ENCODE data around the gene CACNA1E.

The CACNA1E gene

DNA sequence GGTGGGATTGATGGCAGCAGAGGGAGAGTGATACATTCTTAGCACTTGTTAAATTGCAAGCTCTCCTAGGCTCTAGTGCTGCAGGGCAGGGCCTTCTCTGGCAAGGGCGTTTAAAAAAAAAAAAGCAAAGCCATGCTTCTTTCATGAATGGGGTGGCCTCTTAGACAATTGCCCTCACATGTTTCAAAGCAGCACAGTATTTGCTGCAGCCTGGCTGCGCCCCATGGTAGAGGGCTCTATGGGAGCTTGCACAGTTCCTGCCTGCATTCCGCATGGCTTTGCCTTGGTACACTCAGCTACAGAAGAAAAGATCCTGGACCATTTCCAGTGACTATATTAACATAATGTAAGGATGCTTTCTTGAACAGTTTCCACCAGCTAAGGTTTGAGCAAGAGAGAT lies 311.0 kb downstream of the CACNA1E start:
- Histone ChIP-seq H3K27me3 (peaks cover 8% of the 10 kb centered on the region; the same call in 1 of the 2 replicates), H3K4me3 (ENCODE audit: low read depth, low read length) (no peak overlapping the region), H3K9me3 (no peaks in the 10 kb centered on the region), H3K36me3 (no peaks in the 10 kb centered on the region), H3K4me1 (no peaks in the 10 kb centered on the region)
- TF ChIP-seq, protein P1, sequence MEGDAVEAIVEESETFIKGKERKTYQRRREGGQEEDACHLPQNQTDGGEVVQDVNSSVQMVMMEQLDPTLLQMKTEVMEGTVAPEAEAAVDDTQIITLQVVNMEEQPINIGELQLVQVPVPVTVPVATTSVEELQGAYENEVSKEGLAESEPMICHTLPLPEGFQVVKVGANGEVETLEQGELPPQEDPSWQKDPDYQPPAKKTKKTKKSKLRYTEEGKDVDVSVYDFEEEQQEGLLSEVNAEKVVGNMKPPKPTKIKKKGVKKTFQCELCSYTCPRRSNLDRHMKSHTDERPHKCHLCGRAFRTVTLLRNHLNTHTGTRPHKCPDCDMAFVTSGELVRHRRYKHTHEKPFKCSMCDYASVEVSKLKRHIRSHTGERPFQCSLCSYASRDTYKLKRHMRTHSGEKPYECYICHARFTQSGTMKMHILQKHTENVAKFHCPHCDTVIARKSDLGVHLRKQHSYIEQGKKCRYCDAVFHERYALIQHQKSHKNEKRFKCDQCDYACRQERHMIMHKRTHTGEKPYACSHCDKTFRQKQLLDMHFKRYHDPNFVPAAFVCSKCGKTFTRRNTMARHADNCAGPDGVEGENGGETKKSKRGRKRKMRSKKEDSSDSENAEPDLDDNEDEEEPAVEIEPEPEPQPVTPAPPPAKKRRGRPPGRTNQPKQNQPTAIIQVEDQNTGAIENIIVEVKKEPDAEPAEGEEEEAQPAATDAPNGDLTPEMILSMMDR (IDR thresholded peaks at IDR 0.05; ENCODE audit: low read depth, low read length): no peak
- no peak for DNase-seq

DNA sequence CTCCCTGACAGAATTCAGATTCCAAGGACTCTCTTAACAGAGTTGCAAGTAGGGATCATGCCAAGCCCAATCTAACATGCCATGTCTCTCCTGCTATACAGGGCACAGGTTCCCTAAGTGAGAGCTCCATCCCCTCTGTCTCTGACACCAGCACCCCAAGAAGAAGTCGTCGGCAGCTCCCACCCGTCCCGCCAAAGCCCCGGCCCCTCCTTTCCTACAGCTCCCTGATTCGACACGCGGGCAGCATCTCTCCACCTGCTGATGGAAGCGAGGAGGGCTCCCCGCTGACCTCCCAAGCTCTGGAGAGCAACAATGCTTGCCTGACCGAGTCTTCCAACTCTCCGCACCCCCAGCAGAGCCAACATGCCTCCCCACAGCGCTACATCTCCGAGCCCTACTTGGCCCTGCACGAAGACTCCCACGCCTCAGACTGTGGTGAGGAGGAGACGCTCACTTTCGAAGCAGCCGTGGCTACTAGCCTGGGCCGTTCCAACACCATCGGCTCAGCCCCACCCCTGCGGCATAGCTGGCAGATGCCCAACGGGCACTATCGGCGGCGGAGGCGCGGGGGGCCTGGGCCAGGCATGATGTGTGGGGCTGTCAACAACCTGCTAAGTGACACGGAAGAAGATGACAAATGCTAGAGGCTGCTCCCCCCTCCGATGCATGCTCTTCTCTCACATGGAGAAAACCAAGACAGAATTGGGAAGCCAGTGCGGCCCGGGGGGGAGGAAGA lies 315.0 kb downstream of the CACNA1E start:
- DNase-seq: no peak
- TF ChIP-seq, protein P1 (IDR thresholded peaks at IDR 0.05; ENCODE audit: low read depth, low read length): no peak
- H3K9me3 ChIP-seq: no peaks in the 10 kb centered on the region
- H3K4me1 ChIP-seq: no peaks in the 10 kb centered on the region
- H3K4me3 ChIP-seq (ENCODE audit: low read depth, low read length): no peak overlapping the region
- H3K36me3 ChIP-seq: no peaks in the 10 kb centered on the region
- H3K27me3 ChIP-seq: no peaks in the 10 kb centered on the region

DNA sequence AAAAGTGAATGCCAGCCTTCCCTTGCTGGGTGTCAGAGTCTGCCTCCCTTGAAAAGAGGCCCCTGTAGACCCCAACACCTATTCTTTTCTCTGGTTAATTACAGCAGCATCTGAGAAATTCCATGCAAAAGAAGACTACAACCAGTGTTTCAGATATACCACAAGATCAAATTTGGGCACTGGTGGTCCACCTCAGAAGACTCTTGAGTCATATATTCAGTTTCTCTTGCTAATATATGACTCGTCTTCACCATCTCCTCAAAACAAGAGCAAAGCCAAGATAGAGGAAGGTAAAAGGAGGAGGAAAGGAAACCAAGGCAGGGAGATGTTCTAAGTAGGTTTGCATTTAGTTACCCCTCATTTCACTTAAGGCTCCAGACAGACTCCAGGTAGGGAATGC lies 318.3 kb downstream of the CACNA1E start:
- Histone ChIP-seq H3K4me3 (ENCODE audit: low read depth, low read length) (no peak overlapping the region), H3K9me3 (no peaks in the 10 kb centered on the region), H3K27me3 (no peaks in the 10 kb centered on the region), H3K36me3 (no peaks in the 10 kb centered on the region), H3K4me1 (no peaks in the 10 kb centered on the region)
- TF ChIP-seq, protein P1 (IDR thresholded peaks at IDR 0.05; ENCODE audit: low read depth, low read length): no peak
- DNase-seq: no peak

DNA sequence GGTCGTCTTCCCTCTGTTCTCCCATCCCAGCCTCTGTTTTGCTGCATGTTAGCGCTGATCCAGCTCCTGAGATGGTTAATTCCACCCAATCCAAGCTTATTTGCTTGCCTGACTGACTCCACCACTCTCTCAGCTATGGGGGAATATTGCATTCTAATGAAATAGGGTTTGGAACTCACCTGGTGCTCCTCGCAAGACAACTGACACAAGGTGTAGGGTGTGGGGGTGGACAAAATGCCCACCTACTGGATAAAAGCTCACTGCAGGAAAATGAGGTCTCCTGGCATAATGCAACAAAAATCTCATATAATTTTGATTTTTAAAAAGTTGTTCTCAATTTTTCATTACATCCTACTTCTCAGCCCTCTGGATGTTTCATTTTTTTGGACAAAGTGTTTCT lies 319.1 kb downstream of the CACNA1E start:
- TF ChIP-seq, protein P1 (IDR thresholded peaks at IDR 0.05; ENCODE audit: low read depth, low read length): no peak

DNA sequence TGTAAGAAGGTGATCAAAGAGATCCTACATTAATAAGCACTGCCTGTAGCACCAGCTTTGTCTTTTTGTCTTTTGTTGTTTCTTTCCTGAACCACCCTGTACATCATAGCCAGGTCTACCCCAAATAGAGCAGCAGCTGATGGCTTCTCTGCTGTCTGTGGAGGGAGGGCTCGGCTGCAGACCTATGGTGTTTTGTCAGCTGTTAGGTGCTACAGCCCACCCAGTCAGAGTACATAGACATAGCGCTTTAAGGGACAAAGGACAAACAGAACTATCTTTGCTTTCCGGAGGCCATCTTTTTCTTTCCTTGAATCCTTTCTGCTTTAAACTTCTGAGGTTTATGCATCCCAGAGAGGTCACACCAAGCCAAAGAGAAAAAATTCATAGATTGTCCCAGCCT lies 320.1 kb downstream of the CACNA1E start:
- no peaks in the 10 kb centered on the region for H3K36me3 ChIP-seq
- H3K4me1 ChIP-seq: no peaks in the 10 kb centered on the region
- H3K27me3 ChIP-seq: no peaks in the 10 kb centered on the region
- H3K4me3 ChIP-seq (ENCODE audit: low read depth, low read length): no peak overlapping the region
- H3K9me3 ChIP-seq: no peaks in the 10 kb centered on the region
- TF ChIP-seq, protein P1 (IDR thresholded peaks at IDR 0.05; ENCODE audit: low read depth, low read length): no peak
- DNase-seq: no peak

More for the DNA sequence above, 319.1 kb downstream of the CACNA1E start:
- no peaks in the 10 kb centered on the region for H3K36me3 ChIP-seq
- H3K27me3 ChIP-seq: no peaks in the 10 kb centered on the region
- no peaks in the 10 kb centered on the region for H3K4me1 ChIP-seq
- no peak overlapping the region for H3K4me3 ChIP-seq (ENCODE audit: low read depth, low read length)
- DNase-seq: no peak
- no peaks in the 10 kb centered on the region for H3K9me3 ChIP-seq

DNA sequence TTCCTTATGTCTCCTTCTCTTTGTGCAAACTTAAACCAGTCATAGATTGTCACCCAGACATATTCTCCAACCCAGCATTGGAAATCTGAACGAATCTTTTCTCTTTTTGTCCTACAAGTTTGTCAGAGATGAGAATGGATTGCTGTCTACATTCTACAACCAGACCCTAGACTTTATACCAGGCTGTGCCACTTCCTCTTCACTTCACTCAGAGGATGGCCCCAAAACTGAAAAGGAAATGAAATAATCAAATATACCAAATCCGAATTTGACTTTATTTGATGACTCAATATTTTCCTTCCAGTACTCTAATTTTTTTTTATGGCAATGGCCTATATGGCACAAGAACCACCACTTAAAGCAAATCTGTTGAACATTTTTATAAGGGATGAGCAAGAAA lies 321.7 kb downstream of the CACNA1E start:
- TF ChIP-seq, protein P1 (IDR thresholded peaks at IDR 0.05; ENCODE audit: low read depth, low read length): no peak
- DNase-seq: no peak

More for the DNA sequence above, 321.7 kb downstream of the CACNA1E start:
- no peaks in the 10 kb centered on the region for H3K36me3 ChIP-seq
- no peak overlapping the region for H3K4me3 ChIP-seq (ENCODE audit: low read depth, low read length)
- no peaks in the 10 kb centered on the region for H3K27me3 ChIP-seq
- H3K9me3 ChIP-seq: no peaks in the 10 kb centered on the region
- no peaks in the 10 kb centered on the region for H3K4me1 ChIP-seq

Measured in BE2C (cell line).